Measurements from ENCODE around the gene CD47.

Gene CD47

DNA sequence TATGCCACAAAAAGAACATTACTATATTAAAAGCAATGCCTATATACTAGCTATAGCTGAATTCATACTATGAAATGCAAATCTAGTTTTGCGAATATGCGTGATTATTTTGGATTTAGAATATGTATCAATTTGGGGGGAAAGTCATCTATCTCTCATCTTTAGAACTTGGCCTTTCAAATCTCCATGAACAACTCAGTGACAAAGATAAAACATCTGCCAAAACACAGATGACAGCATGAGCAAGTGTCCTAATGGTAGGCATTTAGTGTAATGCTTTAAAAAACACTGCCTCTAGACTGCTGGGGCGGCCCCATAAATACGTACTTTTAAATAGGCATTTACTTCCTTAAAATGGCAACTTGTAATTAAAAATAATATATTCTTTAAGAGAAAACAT lies 2.7 kb downstream of the CD47 start:
- Histone ChIP-seq H3K4me3 (ENCODE audit: low read depth in 1 of 2, low read length in 2 of 2) (no peak overlapping the region), H3K27ac (ENCODE audit: low read length) (no peak overlapping the region), H3K27me3 (ENCODE audit: low read depth, low read length) (no peaks in the 10 kb centered on the region), H3K36me3 (ENCODE audit: control insufficient read depth in 1 of 2, insufficient read depth in 2 of 2, low read length in 2 of 2) (no peaks in the 10 kb centered on the region), H3K9me3 (ENCODE audit: control insufficient read depth in 1 of 2, low read length in 2 of 2) (no peaks in the 10 kb centered on the region), H3K4me1 (ENCODE audit: control insufficient read depth in 1 of 2, insufficient read depth in 2 of 2, low read length in 2 of 2) (peaks cover 3 to 13% of the 10 kb centered on the region in 2 donors)

DNA sequence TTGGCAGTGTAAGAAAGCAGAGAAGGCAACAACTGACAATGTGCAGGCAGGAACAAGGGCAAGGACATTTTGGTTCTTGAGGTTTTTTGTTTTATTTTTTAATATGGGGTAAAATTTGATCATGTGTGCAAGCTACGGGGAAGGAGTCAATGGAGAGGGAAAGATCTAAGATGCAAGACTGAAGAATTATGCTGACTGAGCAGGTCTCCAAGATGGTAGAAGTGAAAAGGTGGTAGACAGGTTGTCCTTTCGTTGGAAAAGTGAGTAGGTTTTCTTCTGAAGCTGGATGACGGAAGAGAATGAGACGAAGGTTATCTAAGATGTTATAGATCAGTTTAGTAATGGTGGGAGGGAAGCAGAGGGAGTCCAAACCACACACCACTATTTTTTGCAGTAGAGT lies 4.2 kb downstream of the CD47 start:
- Histone ChIP-seq H3K9me3 (ENCODE audit: control insufficient read depth in 1 of 2, low read length in 2 of 2) (no peaks in the 10 kb centered on the region), H3K27me3 (ENCODE audit: low read depth, low read length) (no peaks in the 10 kb centered on the region), H3K36me3 (ENCODE audit: control insufficient read depth in 1 of 2, insufficient read depth in 2 of 2, low read length in 2 of 2) (no peaks in the 10 kb centered on the region), H3K27ac (ENCODE audit: low read length) (no peak overlapping the region), H3K4me1 (ENCODE audit: control insufficient read depth in 1 of 2, insufficient read depth in 2 of 2, low read length in 2 of 2) (peaks cover 3 to 13% of the 10 kb centered on the region in 2 donors), H3K4me3 (ENCODE audit: low read depth in 1 of 2, low read length in 2 of 2) (no peak overlapping the region)

DNA sequence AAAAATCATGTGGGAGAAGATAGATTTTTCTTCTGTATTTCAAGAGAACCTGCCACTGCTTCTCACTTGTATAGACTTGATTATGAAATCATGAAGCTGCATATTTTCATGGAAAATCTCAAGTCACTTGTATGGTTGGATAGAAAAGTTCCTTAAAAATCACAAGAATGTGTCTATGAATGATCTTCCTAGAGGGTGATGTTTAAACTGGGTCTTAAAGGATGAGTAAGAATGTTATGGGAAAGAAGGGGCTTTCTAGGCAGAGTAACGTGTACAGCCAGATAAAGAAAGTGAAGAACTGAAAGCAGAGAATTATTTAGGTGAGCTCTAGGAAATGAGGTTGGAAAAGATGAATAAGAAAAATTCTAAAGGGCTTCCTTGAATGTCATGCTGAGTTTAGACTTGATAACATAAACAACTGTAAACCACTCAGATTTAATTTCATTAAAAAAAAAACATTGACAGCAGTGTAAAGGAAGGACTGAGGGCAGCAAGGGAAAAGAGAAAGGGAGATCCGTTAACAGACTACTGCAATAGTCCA lies 5.0 kb downstream of the CD47 start:
- Histone ChIP-seq H3K9me3 (ENCODE audit: control insufficient read depth in 1 of 2, low read length in 2 of 2) (no peaks in the 10 kb centered on the region), H3K36me3 (ENCODE audit: control insufficient read depth in 1 of 2, insufficient read depth in 2 of 2, low read length in 2 of 2) (no peaks in the 10 kb centered on the region), H3K27me3 (ENCODE audit: low read depth, low read length) (no peaks in the 10 kb centered on the region), H3K4me3 (ENCODE audit: low read depth in 1 of 2, low read length in 2 of 2) (no peak overlapping the region), H3K27ac (ENCODE audit: low read length) (no peak overlapping the region), H3K4me1 (ENCODE audit: control insufficient read depth in 1 of 2, insufficient read depth in 2 of 2, low read length in 2 of 2) (peaks cover 3 to 13% of the 10 kb centered on the region in 2 donors)

DNA sequence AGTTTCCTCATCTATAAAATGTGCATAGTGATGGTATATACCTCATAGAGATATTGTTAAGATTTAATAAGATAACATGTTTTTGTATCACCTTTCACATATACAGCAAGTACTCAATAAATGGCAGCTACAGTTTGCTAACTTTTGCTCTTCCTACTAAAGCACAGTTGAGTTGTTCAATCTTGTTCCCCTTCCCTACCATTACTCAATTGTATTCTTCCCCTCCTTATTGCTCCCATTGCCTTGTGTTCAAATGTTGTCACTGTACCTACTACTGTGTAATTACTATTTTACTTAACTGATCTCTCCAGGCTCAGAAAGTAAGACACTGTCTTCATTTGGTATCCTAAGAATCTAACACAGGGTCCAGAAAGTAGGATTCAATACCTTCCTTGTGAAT lies 5.5 kb downstream of the CD47 start:
- no peaks in the 10 kb centered on the region for H3K36me3 ChIP-seq (ENCODE audit: control insufficient read depth in 1 of 2, insufficient read depth in 2 of 2, low read length in 2 of 2)
- no peak overlapping the region for H3K27ac ChIP-seq (ENCODE audit: low read length)
- H3K4me1 ChIP-seq (ENCODE audit: control insufficient read depth in 1 of 2, insufficient read depth in 2 of 2, low read length in 2 of 2): peaks cover 3 to 13% of the 10 kb centered on the region in 2 donors
- no peaks in the 10 kb centered on the region for H3K9me3 ChIP-seq (ENCODE audit: control insufficient read depth in 1 of 2, low read length in 2 of 2)
- H3K27me3 ChIP-seq (ENCODE audit: low read depth, low read length): no peaks in the 10 kb centered on the region
- H3K4me3 ChIP-seq (ENCODE audit: low read depth in 1 of 2, low read length in 2 of 2): no peak overlapping the region

DNA sequence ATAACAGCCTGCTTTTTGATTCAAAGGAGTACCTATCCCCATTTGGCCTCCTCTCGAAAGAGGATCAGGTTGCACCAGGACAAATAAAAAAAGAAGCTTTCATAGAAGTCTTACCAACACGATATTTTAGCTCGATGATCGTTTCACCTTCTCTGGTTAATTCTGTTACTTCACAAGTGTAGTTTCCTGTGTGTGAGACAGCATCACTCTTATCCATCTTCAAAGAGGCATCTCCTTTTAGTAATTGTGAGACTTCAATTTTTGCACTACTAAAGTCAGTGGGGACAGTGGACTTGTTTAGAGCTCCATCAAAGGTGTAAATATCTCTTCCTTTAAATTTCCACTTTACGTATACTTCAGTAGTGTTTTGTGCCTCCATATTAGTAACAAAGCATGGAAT lies 11.0 kb downstream of the CD47 start:
- Histone ChIP-seq H3K27ac (ENCODE audit: low read length) (no peak overlapping the region), H3K4me3 (ENCODE audit: low read depth in 1 of 2, low read length in 2 of 2) (no peak overlapping the region), H3K9me3 (ENCODE audit: control insufficient read depth in 1 of 2, low read length in 2 of 2) (no peaks in the 10 kb centered on the region), H3K4me1 (ENCODE audit: control insufficient read depth in 1 of 2, insufficient read depth in 2 of 2, low read length in 2 of 2) (peaks cover 0 to 9% of the 10 kb centered on the region in 2 donors), H3K36me3 (ENCODE audit: control insufficient read depth in 1 of 2, insufficient read depth in 2 of 2, low read length in 2 of 2) (peaks cover 0 to 6% of the 10 kb centered on the region in 2 donors), H3K27me3 (ENCODE audit: low read depth, low read length) (no peaks in the 10 kb centered on the region)

DNA sequence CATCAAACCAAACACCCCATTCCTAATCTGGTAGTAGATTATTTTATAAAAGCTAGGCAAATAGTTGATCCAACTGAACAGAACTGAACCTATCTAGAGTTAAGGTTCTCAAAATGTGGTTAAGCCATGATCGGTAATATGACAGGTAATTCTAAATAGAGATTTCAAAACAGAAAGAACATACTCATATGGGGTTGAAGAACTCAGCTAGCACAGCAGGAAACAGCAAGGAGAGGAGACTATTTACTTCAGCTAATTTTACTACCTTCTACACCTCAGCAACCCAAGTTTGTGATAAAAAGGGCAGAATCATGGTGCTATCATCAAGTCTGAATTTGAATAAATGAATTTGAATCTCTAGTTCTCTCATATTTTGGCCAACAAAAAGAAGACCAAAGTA lies 11.8 kb downstream of the CD47 start:
- H3K27me3 ChIP-seq (ENCODE audit: low read depth, low read length): no peaks in the 10 kb centered on the region
- no peak overlapping the region for H3K4me3 ChIP-seq (ENCODE audit: low read depth in 1 of 2, low read length in 2 of 2)
- H3K27ac ChIP-seq (ENCODE audit: low read length): no peak overlapping the region
- peaks cover 0 to 6% of the 10 kb centered on the region in 2 donors for H3K36me3 ChIP-seq (ENCODE audit: control insufficient read depth in 1 of 2, insufficient read depth in 2 of 2, low read length in 2 of 2)
- no peaks in the 10 kb centered on the region for H3K9me3 ChIP-seq (ENCODE audit: control insufficient read depth in 1 of 2, low read length in 2 of 2)
- peaks cover 0 to 2% of the 10 kb centered on the region in 2 donors for H3K4me1 ChIP-seq (ENCODE audit: control insufficient read depth in 1 of 2, insufficient read depth in 2 of 2, low read length in 2 of 2)

DNA sequence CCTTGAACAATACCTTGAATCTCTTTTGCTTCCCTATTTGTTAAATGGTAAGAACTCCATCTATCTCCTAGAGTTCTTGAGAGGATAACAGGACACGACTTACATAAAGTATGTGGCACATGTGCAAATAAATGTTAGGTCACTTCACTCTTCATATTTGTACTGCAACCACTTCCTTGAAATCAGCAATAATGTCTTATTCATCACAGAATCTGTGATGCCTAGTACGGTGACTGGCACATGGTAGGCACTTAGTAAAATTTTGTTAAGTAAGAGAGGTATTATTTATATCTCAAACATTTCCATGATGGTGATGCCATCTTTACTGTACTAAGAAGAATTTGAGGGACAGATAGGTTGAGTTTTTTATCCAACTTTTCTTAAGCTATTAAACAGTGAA lies 14.3 kb downstream of the CD47 start:
- no peaks in the 10 kb centered on the region for H3K27me3 ChIP-seq (ENCODE audit: low read depth, low read length)
- no peak overlapping the region for H3K27ac ChIP-seq (ENCODE audit: low read length)
- H3K36me3 ChIP-seq (ENCODE audit: control insufficient read depth in 1 of 2, insufficient read depth in 2 of 2, low read length in 2 of 2): peaks cover 0 to 6% of the 10 kb centered on the region in 2 donors
- no peak overlapping the region for H3K4me3 ChIP-seq (ENCODE audit: low read depth in 1 of 2, low read length in 2 of 2)
- no peaks in the 10 kb centered on the region for H3K4me1 ChIP-seq (ENCODE audit: control insufficient read depth in 1 of 2, insufficient read depth in 2 of 2, low read length in 2 of 2)
- H3K9me3 ChIP-seq (ENCODE audit: control insufficient read depth in 1 of 2, low read length in 2 of 2): no peaks in the 10 kb centered on the region

DNA sequence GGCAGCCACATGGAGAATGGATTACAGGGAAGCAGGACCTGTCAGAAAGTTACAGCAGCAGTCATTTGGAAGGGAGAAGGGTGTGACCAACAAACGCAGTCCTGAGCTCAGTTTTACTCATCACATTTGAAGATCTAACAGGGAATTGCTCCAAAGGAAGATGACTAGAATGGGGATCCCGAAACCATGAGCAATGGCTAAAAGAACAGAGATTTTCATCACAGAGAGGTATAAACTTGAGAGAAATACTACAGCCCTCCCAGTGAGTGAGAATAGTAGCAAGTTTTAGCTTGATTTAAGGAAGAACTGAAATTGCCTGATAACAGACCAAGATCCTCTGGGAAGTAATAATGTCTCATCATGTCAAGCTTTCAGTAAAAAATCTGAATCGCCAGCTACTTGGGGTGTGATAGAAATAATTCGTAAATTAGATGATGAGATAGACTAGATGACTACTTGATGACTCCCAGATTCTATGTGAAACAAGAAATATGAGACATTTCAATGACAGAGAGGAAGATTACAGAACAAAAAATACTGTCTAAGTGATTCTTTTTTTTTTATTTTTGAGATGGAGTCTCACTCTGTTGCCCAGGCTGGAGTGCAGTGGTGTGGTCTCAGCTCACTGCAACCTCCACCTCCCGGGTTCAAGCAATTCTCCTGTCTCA lies 16.9 kb downstream of the CD47 start:
- H3K4me3 ChIP-seq (ENCODE audit: low read depth in 1 of 2, low read length in 2 of 2): no peak overlapping the region
- no peaks in the 10 kb centered on the region for H3K9me3 ChIP-seq (ENCODE audit: control insufficient read depth in 1 of 2, low read length in 2 of 2)
- no peaks in the 10 kb centered on the region for H3K4me1 ChIP-seq (ENCODE audit: control insufficient read depth in 1 of 2, insufficient read depth in 2 of 2, low read length in 2 of 2)
- no peaks in the 10 kb centered on the region for H3K27me3 ChIP-seq (ENCODE audit: low read depth, low read length)
- peaks cover 8 to 9% of the 10 kb centered on the region in 2 donors for H3K36me3 ChIP-seq (ENCODE audit: control insufficient read depth in 1 of 2, insufficient read depth in 2 of 2, low read length in 2 of 2)
- no peak overlapping the region for H3K27ac ChIP-seq (ENCODE audit: low read length)

DNA sequence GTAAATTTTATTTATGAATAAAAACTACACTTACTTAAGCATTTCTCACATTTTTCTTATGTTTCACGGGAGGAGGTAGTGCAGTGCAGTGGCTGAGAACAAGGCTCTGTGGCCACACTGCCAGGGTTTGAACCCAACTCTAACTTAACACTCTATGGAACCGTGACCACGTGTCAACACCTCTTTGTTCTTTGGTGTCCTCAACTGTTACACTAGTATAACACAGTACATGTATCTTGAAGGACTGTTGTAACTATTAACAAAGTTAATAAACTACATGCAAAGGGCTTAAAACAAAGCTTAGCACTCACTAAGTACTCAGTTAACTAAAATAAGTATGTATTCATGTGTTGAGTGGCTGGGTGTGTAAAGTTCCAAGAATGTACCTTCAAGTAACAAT lies 19.5 kb downstream of the CD47 start:
- Histone ChIP-seq H3K27me3 (ENCODE audit: low read depth, low read length) (no peaks in the 10 kb centered on the region), H3K27ac (ENCODE audit: low read length) (no peak overlapping the region), H3K9me3 (ENCODE audit: control insufficient read depth in 1 of 2, low read length in 2 of 2) (no peaks in the 10 kb centered on the region), H3K4me3 (ENCODE audit: low read depth in 1 of 2, low read length in 2 of 2) (no peak overlapping the region), H3K4me1 (ENCODE audit: control insufficient read depth in 1 of 2, insufficient read depth in 2 of 2, low read length in 2 of 2) (no peaks in the 10 kb centered on the region), H3K36me3 (ENCODE audit: control insufficient read depth in 1 of 2, insufficient read depth in 2 of 2, low read length in 2 of 2) (peaks cover 14% of the 10 kb centered on the region in 2 donors)

DNA sequence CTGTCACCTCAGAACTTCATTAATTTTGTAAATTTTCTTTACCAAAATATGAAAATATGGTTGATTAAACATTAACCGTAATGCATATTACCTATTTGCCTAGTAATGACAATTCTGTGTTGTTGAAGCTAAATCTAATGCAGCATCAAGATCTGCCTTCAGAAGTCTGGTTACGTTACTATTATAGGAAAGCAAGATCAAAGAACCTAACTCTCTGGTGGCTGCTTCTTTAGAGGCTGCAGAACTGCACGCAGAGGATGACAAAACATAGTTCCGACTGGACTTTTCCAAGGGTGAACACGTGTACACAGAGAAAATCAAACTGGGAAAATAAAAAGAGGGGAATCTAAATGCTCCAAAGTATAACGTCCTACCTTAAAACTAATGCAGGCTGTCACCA lies 20.5 kb downstream of the CD47 start:
- Histone ChIP-seq H3K27ac (ENCODE audit: low read length) (no peak overlapping the region), H3K27me3 (ENCODE audit: low read depth, low read length) (no peaks in the 10 kb centered on the region), H3K36me3 (ENCODE audit: control insufficient read depth in 1 of 2, insufficient read depth in 2 of 2, low read length in 2 of 2) (peaks cover 14% of the 10 kb centered on the region in 2 donors), H3K9me3 (ENCODE audit: control insufficient read depth in 1 of 2, low read length in 2 of 2) (no peaks in the 10 kb centered on the region), H3K4me1 (ENCODE audit: control insufficient read depth in 1 of 2, insufficient read depth in 2 of 2, low read length in 2 of 2) (no peaks in the 10 kb centered on the region), H3K4me3 (ENCODE audit: low read depth in 1 of 2, low read length in 2 of 2) (no peak overlapping the region)

DNA sequence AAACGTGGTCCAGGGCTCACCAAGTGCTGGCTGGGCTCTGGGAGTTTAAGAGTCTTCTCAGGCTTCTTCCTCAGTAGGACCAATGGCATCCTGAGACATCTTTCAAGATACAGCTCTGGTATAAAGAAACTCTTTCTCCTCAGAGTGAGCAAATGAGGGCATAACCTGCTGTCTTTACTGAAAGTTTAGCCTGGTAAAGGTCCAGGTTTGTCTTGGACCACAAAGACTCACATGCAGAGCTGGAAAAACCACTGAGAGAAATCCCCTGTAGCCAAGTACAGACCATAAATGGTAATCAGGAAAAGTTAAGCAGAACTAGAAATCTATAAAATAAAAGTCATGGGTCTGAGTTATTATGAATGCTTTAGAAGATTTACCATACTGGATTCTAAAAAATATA lies 23.1 kb downstream of the CD47 start:
- H3K27ac ChIP-seq (ENCODE audit: low read length): no peak overlapping the region
- H3K9me3 ChIP-seq (ENCODE audit: control insufficient read depth in 1 of 2, low read length in 2 of 2): no peaks in the 10 kb centered on the region
- peaks cover 14% of the 10 kb centered on the region in 2 donors for H3K36me3 ChIP-seq (ENCODE audit: control insufficient read depth in 1 of 2, insufficient read depth in 2 of 2, low read length in 2 of 2)
- H3K27me3 ChIP-seq (ENCODE audit: low read depth, low read length): no peaks in the 10 kb centered on the region
- H3K4me1 ChIP-seq (ENCODE audit: control insufficient read depth in 1 of 2, insufficient read depth in 2 of 2, low read length in 2 of 2): no peaks in the 10 kb centered on the region
- no peak overlapping the region for H3K4me3 ChIP-seq (ENCODE audit: low read depth in 1 of 2, low read length in 2 of 2)

DNA sequence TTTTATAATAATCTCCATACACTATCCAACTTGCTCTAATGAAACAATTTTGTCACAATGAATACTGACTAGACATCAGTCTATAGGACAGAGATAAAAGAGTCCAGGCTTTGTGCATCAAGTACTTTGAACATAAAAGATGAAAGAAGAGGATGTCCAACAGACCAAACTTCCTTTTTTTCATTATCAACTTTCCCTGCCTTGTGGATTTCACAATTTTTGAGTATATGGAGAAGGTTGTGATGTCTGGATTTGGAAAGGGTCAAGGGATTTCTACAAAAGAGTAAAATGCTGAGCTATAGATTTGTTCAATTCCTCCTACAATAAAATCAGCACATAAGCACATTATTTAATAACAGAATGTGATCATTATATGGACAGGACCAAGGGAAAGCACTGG lies 25.7 kb downstream of the CD47 start:
- peaks cover 11 to 14% of the 10 kb centered on the region in 2 donors for H3K36me3 ChIP-seq (ENCODE audit: control insufficient read depth in 1 of 2, insufficient read depth in 2 of 2, low read length in 2 of 2)
- peaks cover 0 to 6% of the 10 kb centered on the region in 2 donors for H3K4me1 ChIP-seq (ENCODE audit: control insufficient read depth in 1 of 2, insufficient read depth in 2 of 2, low read length in 2 of 2)
- H3K27ac ChIP-seq (ENCODE audit: low read length): no peak overlapping the region
- no peak overlapping the region for H3K4me3 ChIP-seq (ENCODE audit: low read depth in 1 of 2, low read length in 2 of 2)
- H3K9me3 ChIP-seq (ENCODE audit: control insufficient read depth in 1 of 2, low read length in 2 of 2): no peaks in the 10 kb centered on the region
- no peaks in the 10 kb centered on the region for H3K27me3 ChIP-seq (ENCODE audit: low read depth, low read length)

All from muscle layer of duodenum (tissue), 2 donors.